ENCODE data around the gene DAPK2. TPM values are rescaled to one million over a fixed set of nuclear protein-coding genes. Genes with fewer than 3 reads are reported as not detected.

Gene DAPK2
- total and polyA plus RNA-seq, 7 donors, result 3.7 to 65.6 (median 44.3) TPM

DNA sequence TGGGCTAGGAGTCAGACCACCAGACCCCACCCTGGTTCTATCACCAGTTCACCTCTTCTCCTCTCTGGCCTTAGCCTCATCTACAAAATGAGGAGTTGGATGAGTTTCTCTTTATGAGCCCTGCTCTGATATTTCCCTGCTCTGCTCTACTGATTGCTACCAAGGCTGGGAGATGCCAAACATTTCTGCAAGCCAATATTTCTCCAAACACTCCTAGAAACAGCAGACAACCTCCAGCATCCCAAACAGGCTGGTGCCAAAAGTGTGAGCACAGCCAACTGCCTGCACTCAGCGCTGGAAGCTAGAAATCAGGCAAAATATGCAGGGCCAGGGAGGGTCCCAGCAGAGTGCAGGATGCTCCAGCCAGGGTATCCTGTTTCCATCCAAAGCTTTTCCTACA, 10.8 kb downstream of the DAPK2 start:
- TF ChIP-seq, protein P1, sequence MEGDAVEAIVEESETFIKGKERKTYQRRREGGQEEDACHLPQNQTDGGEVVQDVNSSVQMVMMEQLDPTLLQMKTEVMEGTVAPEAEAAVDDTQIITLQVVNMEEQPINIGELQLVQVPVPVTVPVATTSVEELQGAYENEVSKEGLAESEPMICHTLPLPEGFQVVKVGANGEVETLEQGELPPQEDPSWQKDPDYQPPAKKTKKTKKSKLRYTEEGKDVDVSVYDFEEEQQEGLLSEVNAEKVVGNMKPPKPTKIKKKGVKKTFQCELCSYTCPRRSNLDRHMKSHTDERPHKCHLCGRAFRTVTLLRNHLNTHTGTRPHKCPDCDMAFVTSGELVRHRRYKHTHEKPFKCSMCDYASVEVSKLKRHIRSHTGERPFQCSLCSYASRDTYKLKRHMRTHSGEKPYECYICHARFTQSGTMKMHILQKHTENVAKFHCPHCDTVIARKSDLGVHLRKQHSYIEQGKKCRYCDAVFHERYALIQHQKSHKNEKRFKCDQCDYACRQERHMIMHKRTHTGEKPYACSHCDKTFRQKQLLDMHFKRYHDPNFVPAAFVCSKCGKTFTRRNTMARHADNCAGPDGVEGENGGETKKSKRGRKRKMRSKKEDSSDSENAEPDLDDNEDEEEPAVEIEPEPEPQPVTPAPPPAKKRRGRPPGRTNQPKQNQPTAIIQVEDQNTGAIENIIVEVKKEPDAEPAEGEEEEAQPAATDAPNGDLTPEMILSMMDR (IDR thresholded peaks at IDR 0.05), result no peak
- Histone ChIP-seq H3K27ac (no peak overlapping the region), H3K4me1 (peaks cover 10% of the 10 kb centered on the region), H3K9me3 (no peaks in the 10 kb centered on the region), H3K36me3 (ENCODE audit: insufficient read depth in 1 of 2, low read depth in 1 of 2) (peaks cover 0 to 70% of the 10 kb centered on the region in 2 donors), H3K4me3 (no peak overlapping the region), H3K27me3 (ENCODE audit: insufficient read depth in 3 of 3, low read length in 2 of 3) (no peaks in the 10 kb centered on the region)
- DNase-seq (no peak), ATAC-seq (peak in 2 of 4 donors; percentile 50 to 51)
- 57 to 63% (median 59%) methylated on average over 1 of the region's 1 CpG for WGBS, 3 donors
- intact Hi-C loops (cut with DNase I), result no loop called here

DNA sequence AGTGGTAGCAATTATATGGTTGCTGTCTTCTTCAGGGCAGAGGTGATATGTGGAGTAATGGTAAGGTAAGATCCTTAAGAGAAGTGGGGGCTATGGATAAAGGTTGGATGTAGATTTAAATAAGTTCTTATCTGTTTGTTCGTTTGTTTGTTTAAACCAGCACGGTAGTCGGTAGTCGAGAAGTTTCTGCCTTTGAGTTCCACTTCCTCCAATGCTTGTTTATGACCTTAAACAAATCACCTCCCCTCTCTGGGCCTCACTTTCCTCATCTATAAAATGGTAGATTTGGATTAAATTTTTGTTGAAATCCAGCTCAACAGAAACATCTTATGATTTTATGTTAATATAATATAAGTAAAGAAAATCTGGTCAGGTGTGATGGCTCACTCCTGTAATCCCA, 11.8 kb downstream of the DAPK2 start:
- TF ChIP-seq, protein P1 (IDR thresholded peaks at IDR 0.05), result no peak
- Histone ChIP-seq H3K36me3 (ENCODE audit: insufficient read depth in 1 of 2, low read depth in 1 of 2) (peaks cover 0 to 67% of the 10 kb centered on the region in 2 donors), H3K27ac (no peak overlapping the region), H3K4me3 (no peak overlapping the region), H3K27me3 (ENCODE audit: insufficient read depth in 3 of 3, low read length in 2 of 3) (no peaks in the 10 kb centered on the region), H3K9me3 (no peaks in the 10 kb centered on the region), H3K4me1 (peaks cover 10% of the 10 kb centered on the region)
- 56 to 89% (median 69%) methylated on average over 4 of the region's 4 CpGs for WGBS, 3 donors
- DNase-seq (no peak), ATAC-seq (no peak)
- intact Hi-C loops (cut with DNase I), result no loop called here

DNA sequence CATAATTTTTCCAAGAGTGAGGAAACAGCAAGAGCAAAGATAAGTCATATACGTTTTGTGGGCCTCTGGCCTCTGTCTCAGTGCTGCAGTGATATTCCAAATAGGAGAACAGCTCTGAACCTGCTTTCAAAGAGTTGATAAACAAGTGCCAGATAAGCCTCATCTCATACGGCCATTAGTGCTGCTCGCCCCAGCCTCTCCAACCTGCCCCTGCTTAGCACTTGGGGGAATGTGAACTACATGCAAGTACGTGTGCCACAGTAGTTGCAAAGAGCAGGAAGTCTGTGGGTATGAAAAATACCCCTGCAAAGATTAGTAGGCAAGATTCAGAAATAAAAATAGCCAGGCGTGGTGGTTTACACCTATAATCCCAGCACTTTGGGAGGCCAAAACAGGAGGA, 14.0 kb downstream of the DAPK2 start:
- 84 to 94% (median 86%) methylated on average over 5 of the region's 5 CpGs for WGBS, 3 donors
- TF ChIP-seq, protein P1 (IDR thresholded peaks at IDR 0.05), result no peak
- DNase-seq (no peak), ATAC-seq (no peak)
- Histone ChIP-seq H3K27me3 (ENCODE audit: insufficient read depth in 3 of 3, low read length in 2 of 3) (no peaks in the 10 kb centered on the region), H3K9me3 (no peaks in the 10 kb centered on the region), H3K4me1 (peaks cover 12% of the 10 kb centered on the region), H3K27ac (no peak overlapping the region), H3K36me3 (ENCODE audit: insufficient read depth in 1 of 2, low read depth in 1 of 2) (peaks cover 0 to 45% of the 10 kb centered on the region in 2 donors), H3K4me3 (no peak overlapping the region)
- intact Hi-C loops (cut with DNase I), result no loop called here

DNA sequence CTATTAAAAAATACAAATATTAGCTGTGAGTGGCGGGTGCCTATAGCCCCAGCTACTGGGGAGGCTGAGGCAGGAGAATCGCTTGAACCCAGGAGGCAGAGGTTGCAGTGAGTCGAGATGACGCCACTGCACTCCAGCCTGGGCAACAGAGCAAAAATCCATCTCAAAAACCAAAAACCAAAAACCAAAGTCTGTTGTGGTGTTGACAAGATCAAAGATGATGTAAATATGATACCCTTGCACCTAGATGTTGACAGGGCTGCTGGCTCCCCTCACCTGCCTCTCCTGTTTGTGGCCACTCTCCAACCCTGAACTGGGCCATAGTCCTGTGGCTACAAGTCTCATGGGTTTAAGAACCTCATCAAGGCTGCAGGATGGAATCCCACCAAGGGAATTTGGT, 16.2 kb downstream of the DAPK2 start:
- DNase-seq (no peak), ATAC-seq (no peak)
- intact Hi-C loops (cut with DNase I), result no loop called here
- Histone ChIP-seq H3K27me3 (ENCODE audit: insufficient read depth in 3 of 3, low read length in 2 of 3) (no peaks in the 10 kb centered on the region), H3K4me1 (peaks cover 21% of the 10 kb centered on the region), H3K4me3 (no peak overlapping the region), H3K27ac (no peak overlapping the region), H3K36me3 (ENCODE audit: insufficient read depth in 1 of 2, low read depth in 1 of 2) (peaks cover 0 to 25% of the 10 kb centered on the region in 2 donors), H3K9me3 (no peaks in the 10 kb centered on the region)
- WGBS, 3 donors, result 96 to 99% (median 98%) methylated on average over 4 of the region's 4 CpGs
- TF ChIP-seq, protein P1 (IDR thresholded peaks at IDR 0.05), result no peak

DNA sequence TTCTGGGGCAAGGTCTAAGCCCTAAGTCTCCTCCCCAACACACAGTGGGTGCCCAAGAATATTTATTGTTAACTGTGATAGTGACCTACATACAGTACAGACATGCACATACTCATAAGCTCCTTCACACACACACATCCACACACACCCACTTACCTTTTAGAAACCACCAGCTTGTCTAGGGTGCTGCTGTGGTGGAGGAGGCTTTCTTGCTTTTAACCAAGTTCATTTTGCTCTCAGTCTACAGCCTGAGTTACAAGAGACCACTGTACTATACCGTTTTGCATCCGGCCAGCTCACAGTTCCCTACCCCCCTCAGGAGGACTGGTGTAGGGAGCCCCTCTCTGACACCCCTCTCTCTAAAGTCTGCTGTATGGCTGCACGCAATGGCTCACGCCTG, 16.7 kb downstream of the DAPK2 start:
- Histone ChIP-seq H3K4me3 (no peak overlapping the region), H3K27me3 (ENCODE audit: insufficient read depth in 3 of 3, low read length in 2 of 3) (no peaks in the 10 kb centered on the region), H3K27ac (no peak overlapping the region), H3K9me3 (no peaks in the 10 kb centered on the region), H3K36me3 (ENCODE audit: insufficient read depth in 1 of 2, low read depth in 1 of 2) (peaks cover 0 to 20% of the 10 kb centered on the region in 2 donors), H3K4me1 (peaks cover 26% of the 10 kb centered on the region)
- ATAC-seq (peak in 1 of 4 donors; percentile 15), DNase-seq (no peak)
- TF ChIP-seq, protein P1 (IDR thresholded peaks at IDR 0.05), result no peak
- 94 to 95% (median 94%) methylated on average over 4 of the region's 4 CpGs for WGBS, 3 donors
- intact Hi-C loops (cut with DNase I), result no loop called here
